K562 (cell line): ENCODE measurements around the gene MED13L. TPM values are rescaled to one million over a fixed set of nuclear protein-coding genes. Genes with fewer than 3 reads are reported as not detected.

Source experiments
- EZH2 ChIP-seq: IDR thresholded peaks from 2 replicates; pipeline ENCODE4 v1.6.1; 2012; ENCODE audit warnings: low read depth, mild to moderate bottlenecking, inconsistent platforms, low read length, borderline replicate concordance
- JUND ChIP-seq, 2 experiments: IDR thresholded peaks; 2 replicates in 1 of 2; 3 replicates in 1 of 2; pipeline ENCODE4 v1.6.1; 2011; ENCODE audit warnings: borderline replicate concordance in 2 of 2, low read depth in 2 of 2, low read length in 2 of 2, improper control_type of control experiment in 1 of 2, missing biosample characterization in 1 of 2, missing genetic modification characterization in 1 of 2, missing genetic modification reagents in 1 of 2
- MAFF ChIP-seq: IDR thresholded peaks from 2 replicates; pipeline ENCODE4 v1.6.1; 2012; ENCODE audit warnings: low read length, improper control_type of control experiment
- ZBTB40 ChIP-seq, 2 experiments: fragments of 450-650 bp in 1 of 2; sonication (generic) in 1 of 2; formaldehyde crosslinking in 1 of 2; IDR thresholded peaks; 2 replicates each; pipeline versions ENCODE4 v1.7.1 to v1.9.0; 2016 to 2022; ENCODE audit warnings: inconsistent platforms in 1 of 2, mild to moderate bottlenecking in 1 of 2, missing genetic modification reagents in 1 of 2
- polyA plus RNA-seq, 8 experiments: library from polyadenylated mRNA; depleted of rRNA in 4 of 8; stranded (reverse) in 5 of 8; unstranded in 3 of 8; fragments of >200 nt; fragmentation: Nextera tagmentation in 2 of 8; fragmentation: Illumina TruSeq in 1 of 8; extraction: Ambion mirVana in 2 of 8; extraction: Trizol in 1 of 8; gene quantifications; 2 replicates each; pipeline versions ENCODE4 v1.2.1 to v1.2.3, GENCODE V29; 2011 to 2014; ENCODE audit warnings: inconsistent platforms in 1 of 8, missing spikeins in 1 of 8
- total RNA-seq, 7 experiments: library from RNA; depleted of rRNA in 6 of 7; stranded (reverse); fragments of >200 nt in 6 of 7; fragmentation: Illumina TruSeq in 2 of 7; extraction: Trizol in 2 of 7; gene quantifications; 2 replicates each; pipeline versions ENCODE4 v1.2.1 to v1.2.3, GENCODE V29; 2011 to 2021; ENCODE audit warnings: low replicate concordance in 1 of 7

MED13L gene
- total and polyA plus RNA-seq, 9 of the 15 experiments (the other 6 are each of a cell fraction or from before 2014, with no cell fraction given), result 13.4 to 90.3 (median 36.9) TPM

- no peak for TF ChIP-seq ZBTB40 (IDR thresholded peaks at IDR 0.05)
- TF ChIP-seq ZBTB40 (CRISPR knock-in tag; IDR thresholded peaks at IDR 0.05), result no peak
- no peak for TF ChIP-seq JUND (IDR thresholded peaks at IDR 0.05; ENCODE audit: borderline replicate concordance, low read depth, low read length)
- no peak for TF ChIP-seq JUND (tag; IDR thresholded peaks at IDR 0.05; ENCODE audit: borderline replicate concordance, low read depth, low read length)
- no peak for TF ChIP-seq MAFF
- no peak for TF ChIP-seq EZH2
These were observed 250.0 kb downstream of the MED13L start (continued) for GRCh38 chr12:116027551-116027821.
